Stimulated activated CD8-positive, alpha-beta memory T cell treated with anti-CD3 and anti-CD28 coated beads, Interleukin-15, amount 100 ng/mL, for 1 hour (primary cell): ENCODE measurements around the gene FNIP1.
"Not testable (repeated sequence)": the region's sequence is repeated elsewhere in the genome, so short reads cannot be mapped to it uniquely, and the experiment has no call there.

ENCODE experiments used
- DNase-seq: peaks from one replicate; pipeline ENCODE4 v3.0.0-alpha.2; 2020; ENCODE audit warnings: low read depth

Gene FNIP1

GRCh38 chr5:131786900-131787692 is 9.7 kb downstream of the FNIP1 start:
- DNase-seq, result no peak

GRCh38 chr5:131786036-131786435 is 10.8 kb downstream of the FNIP1 start:
- no peak for DNase-seq

- no peak for DNase-seq
Measured at GRCh38 chr5:131783874-131784273, 12.9 kb downstream of the FNIP1 start.

- DNase-seq, result no peak
Measured at GRCh38 chr5:131783357-131783756, 13.5 kb downstream of the FNIP1 start.

- no peak for DNase-seq
Measured at GRCh38 chr5:131782717-131783116, 14.1 kb downstream of the FNIP1 start.

- DNase-seq, result not testable (repeated sequence)
Measured at GRCh38 chr5:131778141-131778540, 18.7 kb downstream of the FNIP1 start.

GRCh38 chr5:131776450-131776849 is 20.4 kb downstream of the FNIP1 start:
- DNase-seq, result no peak

GRCh38 chr5:131774652-131775367 is 22.0 kb downstream of the FNIP1 start:
- DNase-seq, result no peak

- no peak for DNase-seq
Measured at GRCh38 chr5:131773805-131774204, 23.0 kb downstream of the FNIP1 start.

- DNase-seq, result no peak
Measured at GRCh38 chr5:131771692-131772091, 25.1 kb downstream of the FNIP1 start.

- no peak for DNase-seq
Measured at GRCh38 chr5:131769961-131770360, 26.9 kb downstream of the FNIP1 start.

- no peak for DNase-seq
Measured at GRCh38 chr5:131769336-131769735, 27.5 kb downstream of the FNIP1 start.

GRCh38 chr5:131767891-131768290 is 28.9 kb downstream of the FNIP1 start:
- no peak for DNase-seq

GRCh38 chr5:131766689-131767088 is 30.1 kb downstream of the FNIP1 start:
- DNase-seq, result no peak

- DNase-seq, result no peak
Measured at GRCh38 chr5:131765261-131765660, 31.6 kb downstream of the FNIP1 start.

GRCh38 chr5:131763968-131764367 is 32.8 kb downstream of the FNIP1 start:
- no peak for DNase-seq

GRCh38 chr5:131760793-131761192 is 36.0 kb downstream of the FNIP1 start:
- no peak for DNase-seq

GRCh38 chr5:131759704-131760103 is 37.1 kb downstream of the FNIP1 start:
- no peak for DNase-seq

- DNase-seq, result no peak
Measured at GRCh38 chr5:131758520-131758900, 38.3 kb downstream of the FNIP1 start.

GRCh38 chr5:131757830-131758519 is 38.8 kb downstream of the FNIP1 start:
- DNase-seq, result no peak

- DNase-seq, result no peak
Measured at GRCh38 chr5:131756942-131757341, 39.9 kb downstream of the FNIP1 start.

- DNase-seq, result no peak
Measured at GRCh38 chr5:131754363-131754762, 42.5 kb downstream of the FNIP1 start.

- no peak for DNase-seq
Measured at GRCh38 chr5:131751506-131751905, 45.3 kb downstream of the FNIP1 start.
